Central memory CD8-positive, alpha-beta T cell (primary cell): ENCODE results near the gene NFIA.

Source experiments
- ATAC-seq: fragments of 150-1000 bp; cut with Tn5 transposase; replicated peaks from 2 replicates; pipeline ENCODE4 v1.10.0; 2022; ENCODE audit warnings: mild to moderate bottlenecking, moderate FRiP score, moderate number of reproducible peaks; ENCODE audit not compliant: poor library complexity, severe bottlenecking; ENCODE audit errors: extremely low read depth
- DNase-seq, 2 donors: peaks; one replicate each; pipeline ENCODE4 v3.0.0; 2021; ENCODE audit warnings: low spot score in 2 of 2
- H3K27ac Mint-ChIP-seq: one replicate; pipeline ENCODE4 v1.8.0; 2022; ENCODE audit warnings: low read depth, mild to moderate bottlenecking, moderate library complexity, mixed read lengths
- H3K27me3 Mint-ChIP-seq: one replicate; pipeline ENCODE4 v1.8.0; 2022; ENCODE audit warnings: mixed read lengths
- H3K36me3 Mint-ChIP-seq: one replicate; pipeline ENCODE4 v1.8.0; 2022; ENCODE audit warnings: mild to moderate bottlenecking, moderate library complexity, mixed read lengths; ENCODE audit not compliant: insufficient read depth
- H3K4me1 Mint-ChIP-seq: one replicate; pipeline ENCODE4 v1.8.0; 2022; ENCODE audit warnings: mixed read lengths
- H3K4me3 Mint-ChIP-seq: one replicate; pipeline ENCODE4 v1.8.0; 2022; ENCODE audit warnings: mild to moderate bottlenecking, moderate library complexity, mixed read lengths
- H3K9me3 Mint-ChIP-seq: one replicate; pipeline ENCODE4 v1.8.0; 2022; ENCODE audit warnings: mixed read lengths

Gene NFIA

GRCh38 chr1:61261595-61261994 is 179.2 kb downstream of the NFIA start:
- Mint-ChIP-seq H3K4me1 (no peaks in the 10 kb centered on the region), H3K36me3 (no peaks in the 10 kb centered on the region), H3K9me3 (no peaks in the 10 kb centered on the region), H3K4me3 (no peak overlapping the region), H3K27me3 (no peaks in the 10 kb centered on the region), H3K27ac (no peak overlapping the region)
- no peak for ATAC-seq
- DNase-seq: no peak

- Mint-ChIP-seq H3K4me1 (peaks cover under 1% of the 10 kb centered on the region), H3K4me3 (no peak overlapping the region), H3K27ac (no peak overlapping the region), H3K27me3 (no peaks in the 10 kb centered on the region), H3K9me3 (no peaks in the 10 kb centered on the region), H3K36me3 (no peaks in the 10 kb centered on the region)
- no peak for ATAC-seq
- no peak for DNase-seq
Measured at GRCh38 chr1:61263905-61264824, 181.8 kb downstream of the NFIA start.

GRCh38 chr1:61264825-61265242 is 182.5 kb downstream of the NFIA start:
- H3K9me3 Mint-ChIP-seq: no peaks in the 10 kb centered on the region

GRCh38 chr1:61265665-61266064 is 183.3 kb downstream of the NFIA start:
- H3K9me3 Mint-ChIP-seq: no peaks in the 10 kb centered on the region
- H3K4me1 Mint-ChIP-seq: peaks cover 15% of the 10 kb centered on the region
- H3K4me3 Mint-ChIP-seq: no peak overlapping the region
- no peak for ATAC-seq
- no peak for DNase-seq
- H3K27me3 Mint-ChIP-seq: no peaks in the 10 kb centered on the region
- no peaks in the 10 kb centered on the region for H3K36me3 Mint-ChIP-seq
- no peak overlapping the region for H3K27ac Mint-ChIP-seq

More at GRCh38 chr1:61264825-61265242, 182.5 kb downstream of the NFIA start:
- H3K36me3 Mint-ChIP-seq: no peaks in the 10 kb centered on the region
- ATAC-seq (no peak), DNase-seq (no peak)
- H3K4me1 Mint-ChIP-seq: peaks cover 7% of the 10 kb centered on the region
- no peaks in the 10 kb centered on the region for H3K27me3 Mint-ChIP-seq
- no peak overlapping the region for H3K27ac Mint-ChIP-seq
- no peak overlapping the region for H3K4me3 Mint-ChIP-seq

GRCh38 chr1:61266738-61267137 is 184.4 kb downstream of the NFIA start:
- no peak overlapping the region for H3K27ac Mint-ChIP-seq
- H3K9me3 Mint-ChIP-seq: no peaks in the 10 kb centered on the region
- DNase-seq: no peak
- H3K36me3 Mint-ChIP-seq: no peaks in the 10 kb centered on the region
- no peaks in the 10 kb centered on the region for H3K27me3 Mint-ChIP-seq
- no peak for ATAC-seq
- H3K4me3 Mint-ChIP-seq: no peak overlapping the region
- H3K4me1 Mint-ChIP-seq: peaks cover 26% of the 10 kb centered on the region

GRCh38 chr1:61268546-61269240 is 186.3 kb downstream of the NFIA start:
- no peak overlapping the region for H3K27ac Mint-ChIP-seq
- H3K4me3 Mint-ChIP-seq: no peak overlapping the region
- ATAC-seq: no peak
- H3K9me3 Mint-ChIP-seq: no peaks in the 10 kb centered on the region
- DNase-seq: no peak
- H3K27me3 Mint-ChIP-seq: no peaks in the 10 kb centered on the region
- H3K36me3 Mint-ChIP-seq: no peaks in the 10 kb centered on the region
- peaks cover 27% of the 10 kb centered on the region for H3K4me1 Mint-ChIP-seq

DNA sequence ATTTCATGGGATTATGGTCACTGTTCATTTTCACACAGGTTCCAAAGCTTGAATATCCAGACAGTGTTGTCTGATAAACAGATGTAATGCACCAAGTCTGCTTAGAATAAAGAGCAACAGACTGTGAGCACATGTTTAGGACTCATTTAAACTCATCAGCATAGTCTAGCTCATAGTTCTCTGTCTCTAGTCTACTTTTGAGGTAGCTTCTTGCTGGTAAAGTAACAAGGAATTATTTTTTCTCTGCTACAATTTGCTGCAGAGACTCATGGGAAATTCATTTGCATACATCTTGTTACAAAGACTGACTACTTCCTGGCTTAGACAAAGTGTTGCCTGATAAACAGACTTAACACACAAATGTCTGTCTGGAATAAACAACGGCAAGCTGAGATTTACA is 187.2 kb downstream of the NFIA start:
- H3K36me3 Mint-ChIP-seq: no peaks in the 10 kb centered on the region
- H3K27me3 Mint-ChIP-seq: no peaks in the 10 kb centered on the region
- no peak for DNase-seq
- H3K4me1 Mint-ChIP-seq: peaks cover 27% of the 10 kb centered on the region
- ATAC-seq: no peak
- no peak overlapping the region for H3K4me3 Mint-ChIP-seq
- no peak overlapping the region for H3K27ac Mint-ChIP-seq
- H3K9me3 Mint-ChIP-seq: no peaks in the 10 kb centered on the region

DNA sequence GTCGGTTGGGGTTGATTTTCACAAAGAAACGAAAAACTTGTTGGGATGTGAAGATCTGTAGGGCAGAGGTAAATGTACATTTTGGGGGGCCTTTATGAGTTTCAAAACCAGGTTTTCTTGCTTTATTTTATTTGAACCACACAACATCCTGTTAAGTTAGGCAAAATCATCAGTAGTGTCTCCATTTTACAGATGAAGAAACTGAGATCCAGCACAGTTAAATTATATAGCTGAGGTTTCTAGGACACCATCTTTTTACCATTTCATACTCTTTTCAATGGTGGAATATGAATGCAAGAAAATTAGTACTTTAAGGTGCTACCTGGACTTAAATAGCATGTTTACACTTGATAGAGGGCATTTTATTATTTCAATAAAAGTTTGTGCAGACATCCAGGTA is 187.7 kb downstream of the NFIA start:
- Mint-ChIP-seq H3K4me3 (no peak overlapping the region), H3K27ac (no peak overlapping the region), H3K4me1 (peaks cover 27% of the 10 kb centered on the region), H3K36me3 (no peaks in the 10 kb centered on the region), H3K27me3 (no peaks in the 10 kb centered on the region), H3K9me3 (no peaks in the 10 kb centered on the region)
- ATAC-seq: no peak
- DNase-seq: no peak

GRCh38 chr1:61270761-61271411 is 188.5 kb downstream of the NFIA start:
- no peaks in the 10 kb centered on the region for H3K27me3 Mint-ChIP-seq
- DNase-seq (no peak), ATAC-seq (peak; percentile 46)
- no peaks in the 10 kb centered on the region for H3K36me3 Mint-ChIP-seq
- H3K27ac Mint-ChIP-seq: no peak overlapping the region
- no peak overlapping the region for H3K4me3 Mint-ChIP-seq
- peaks cover 27% of the 10 kb centered on the region for H3K4me1 Mint-ChIP-seq
- no peaks in the 10 kb centered on the region for H3K9me3 Mint-ChIP-seq

DNA sequence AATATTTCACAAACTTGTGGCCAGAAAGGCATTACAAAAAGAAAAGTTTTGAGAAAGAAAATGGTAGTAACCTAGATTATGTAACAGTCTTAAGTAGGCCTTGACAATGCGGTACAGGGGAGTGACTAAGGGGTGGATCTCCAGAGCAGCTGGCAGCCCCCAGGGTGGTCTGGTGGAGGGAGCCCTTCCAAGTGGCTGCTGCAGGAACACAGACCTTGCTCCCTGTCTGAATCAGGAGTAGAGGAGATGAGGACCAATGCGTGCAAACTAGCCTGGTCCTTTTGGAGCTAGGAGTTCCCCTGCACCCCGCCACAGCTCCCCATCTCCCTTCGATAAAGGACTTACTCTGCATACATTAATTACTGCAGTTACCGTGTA is 189.0 kb downstream of the NFIA start:
- no peak overlapping the region for H3K4me3 Mint-ChIP-seq
- ATAC-seq (no peak), DNase-seq (no peak)
- no peak overlapping the region for H3K27ac Mint-ChIP-seq
- H3K9me3 Mint-ChIP-seq: no peaks in the 10 kb centered on the region
- H3K27me3 Mint-ChIP-seq: no peaks in the 10 kb centered on the region
- H3K4me1 Mint-ChIP-seq: peaks cover 27% of the 10 kb centered on the region
- H3K36me3 Mint-ChIP-seq: no peaks in the 10 kb centered on the region

DNA sequence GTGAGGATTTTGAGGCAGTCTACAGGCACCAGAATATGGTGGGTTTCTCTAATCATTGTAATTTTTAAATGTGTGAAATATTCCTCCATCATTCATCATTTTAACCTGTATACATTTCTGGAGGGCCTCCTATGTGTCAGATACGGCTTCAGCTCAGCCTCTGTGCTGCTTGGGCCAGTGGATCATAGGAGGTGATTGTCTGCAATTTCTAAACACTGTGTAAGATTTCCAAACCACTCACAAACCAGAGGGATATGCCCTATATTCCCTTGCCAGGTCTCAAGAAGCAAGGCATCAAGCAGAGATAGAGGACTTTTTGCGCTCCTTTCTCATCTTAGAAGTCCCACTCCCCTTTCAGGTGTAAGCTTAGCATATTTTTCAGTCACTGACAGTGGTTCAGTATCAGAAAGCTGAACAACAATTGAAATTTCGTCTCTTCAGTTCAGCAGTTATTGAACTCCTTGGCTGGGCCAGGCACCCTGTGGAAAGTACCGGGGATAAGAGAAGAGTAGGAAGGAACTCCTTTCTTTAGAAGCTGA is 190.9 kb downstream of the NFIA start:
- Mint-ChIP-seq H3K4me1 (peaks cover 27% of the 10 kb centered on the region), H3K4me3 (no peak overlapping the region), H3K9me3 (no peaks in the 10 kb centered on the region), H3K27me3 (no peaks in the 10 kb centered on the region), H3K27ac (no peak overlapping the region), H3K36me3 (peaks cover 2% of the 10 kb centered on the region)
- DNase-seq (no peak), ATAC-seq (no peak)

DNA sequence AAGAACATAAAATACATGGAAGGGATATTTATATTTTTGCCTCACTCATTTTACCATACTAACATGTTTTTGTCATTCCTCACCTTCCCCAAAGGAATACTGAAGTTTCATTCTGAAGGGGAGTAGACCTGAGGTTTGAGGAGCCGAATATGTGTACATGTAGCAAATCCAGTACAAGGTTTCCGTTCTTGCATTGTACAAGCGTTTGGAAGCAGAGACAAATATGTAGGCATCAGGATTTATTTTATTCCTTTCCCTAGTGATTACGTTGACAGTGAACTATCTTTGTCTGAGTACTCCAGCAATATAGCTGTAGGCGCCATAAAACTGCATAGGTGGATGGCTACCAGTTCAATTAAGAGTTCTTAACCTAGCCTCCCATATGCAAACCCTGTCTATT is 191.5 kb downstream of the NFIA start:
- ATAC-seq (no peak), DNase-seq (no peak)
- Mint-ChIP-seq H3K4me1 (peaks cover 27% of the 10 kb centered on the region), H3K27me3 (no peaks in the 10 kb centered on the region), H3K9me3 (no peaks in the 10 kb centered on the region), H3K36me3 (peaks cover 2% of the 10 kb centered on the region), H3K27ac (no peak overlapping the region), H3K4me3 (no peak overlapping the region)
